ENCODE measurements around the gene CNGA1. TPM values are rescaled to one million over a fixed set of nuclear protein-coding genes. Genes with fewer than 3 reads are reported as not detected.

The CNGA1 gene
- total RNA-seq, 4 donors from 2014 or later, result 0.27 to 4.1 (median 0.55) TPM; not detected in 1

GRCh38 chr4:47907089-47907646 lies 109.3 kb downstream of the CNGA1 start:
- no peaks in the 10 kb centered on the region for H3K36me3 ChIP-seq

DNA sequence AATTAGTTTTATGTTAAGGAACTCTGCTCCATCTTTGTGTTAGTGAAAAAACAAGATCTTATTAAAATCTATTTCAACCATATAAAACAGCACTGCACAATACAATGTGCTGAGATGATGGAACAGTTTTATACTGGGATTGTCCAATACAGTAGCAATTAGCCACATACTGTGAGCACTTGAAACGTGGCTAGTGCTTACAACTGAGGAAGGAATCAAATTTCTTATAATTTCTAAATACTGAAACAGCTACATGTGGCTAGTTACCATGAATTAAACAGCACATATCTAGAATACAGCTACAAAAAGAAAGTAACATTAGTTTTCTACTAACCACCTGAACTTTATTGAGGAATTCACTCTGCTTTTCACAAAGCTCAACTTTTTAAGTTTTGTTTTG lies 116.8 kb downstream of the CNGA1 start:
- H3K4me1 ChIP-seq, result no peaks in the 10 kb centered on the region
- DNase-seq, result no peak
- TF ChIP-seq POLR2A (IDR thresholded peaks at IDR 0.05) (no peak), CTCF (IDR thresholded peaks at IDR 0.05) (no peak)
- no peaks in the 10 kb centered on the region for H3K9me3 ChIP-seq
- intact Hi-C loops (cut with DNase I; ENCODE audit: low total_unique reads), result no loop called here
- no peaks in the 10 kb centered on the region for H3K27me3 ChIP-seq
- no peak overlapping the region for H3K27ac ChIP-seq
- H3K4me3 ChIP-seq, result no peak overlapping the region
- no peaks in the 10 kb centered on the region for H3K36me3 ChIP-seq

More at GRCh38 chr4:47907089-47907646, 109.3 kb downstream of the CNGA1 start:
- Histone ChIP-seq H3K27ac (no peak overlapping the region), H3K9me3 (no peaks in the 10 kb centered on the region), H3K27me3 (no peaks in the 10 kb centered on the region), H3K4me3 (no peak overlapping the region), H3K4me1 (no peaks in the 10 kb centered on the region)
- TF ChIP-seq CTCF (IDR thresholded peaks at IDR 0.05) (no peak), POLR2A (IDR thresholded peaks at IDR 0.05) (no peak)
- DNase-seq, result no peak
- intact Hi-C loops (cut with DNase I; ENCODE audit: low total_unique reads), result no loop called here

GRCh38 chr4:47891928-47892327 lies 124.6 kb downstream of the CNGA1 start:
- Histone ChIP-seq H3K9me3 (no peaks in the 10 kb centered on the region), H3K27ac (no peak overlapping the region), H3K27me3 (no peaks in the 10 kb centered on the region), H3K4me3 (no peak overlapping the region), H3K36me3 (no peaks in the 10 kb centered on the region), H3K4me1 (no peaks in the 10 kb centered on the region)
- intact Hi-C loops (cut with DNase I; ENCODE audit: low total_unique reads), result no loop called here
- TF ChIP-seq CTCF (IDR thresholded peaks at IDR 0.05) (no peak), POLR2A (IDR thresholded peaks at IDR 0.05) (no peak)
- DNase-seq, result no peak

Other genes starting within 250 kb of the CNGA1 start
- gene CORIN, start 178.6 kb downstream of the CNGA1 start, total RNA-seq, result 1 to 10 TPM; 4.8 to 8.5 (median 6.4) TPM
- gene NFXL1, start 102.1 kb downstream of the CNGA1 start, total RNA-seq, result 10 to 100 TPM in 3 of 4 donors, 1 to 10 TPM in 1; 5.9 to 24.9 (median 19.6) TPM
- 1 to 10 TPM in 1 of 4 donors, under 1 TPM in 1, not detected in 2; 0.55 to 1.2 TPM for gene NIPAL1, start 91 bp upstream of the CNGA1 start, total RNA-seq
- gene TXK, start 117.6 kb upstream of the CNGA1 start, total RNA-seq, result 1 to 10 TPM in 3 of 4 donors, not detected in 1; 1.3 to 6.4 (median 3.1) TPM

Data from uterus (tissue), 4 donors.